GM21423 (cell line): ENCODE measurements around the gene LRRC19.

Experiments used
- ATAC-seq: cut with Tn5 transposase; IDR thresholded peaks from one replicate; pipeline ENCODE4 v1.9.1; 2021; ENCODE audit warnings: mild to moderate bottlenecking, moderate library complexity; ENCODE audit not compliant: unreplicated experiment

LRRC19 gene

DNA sequence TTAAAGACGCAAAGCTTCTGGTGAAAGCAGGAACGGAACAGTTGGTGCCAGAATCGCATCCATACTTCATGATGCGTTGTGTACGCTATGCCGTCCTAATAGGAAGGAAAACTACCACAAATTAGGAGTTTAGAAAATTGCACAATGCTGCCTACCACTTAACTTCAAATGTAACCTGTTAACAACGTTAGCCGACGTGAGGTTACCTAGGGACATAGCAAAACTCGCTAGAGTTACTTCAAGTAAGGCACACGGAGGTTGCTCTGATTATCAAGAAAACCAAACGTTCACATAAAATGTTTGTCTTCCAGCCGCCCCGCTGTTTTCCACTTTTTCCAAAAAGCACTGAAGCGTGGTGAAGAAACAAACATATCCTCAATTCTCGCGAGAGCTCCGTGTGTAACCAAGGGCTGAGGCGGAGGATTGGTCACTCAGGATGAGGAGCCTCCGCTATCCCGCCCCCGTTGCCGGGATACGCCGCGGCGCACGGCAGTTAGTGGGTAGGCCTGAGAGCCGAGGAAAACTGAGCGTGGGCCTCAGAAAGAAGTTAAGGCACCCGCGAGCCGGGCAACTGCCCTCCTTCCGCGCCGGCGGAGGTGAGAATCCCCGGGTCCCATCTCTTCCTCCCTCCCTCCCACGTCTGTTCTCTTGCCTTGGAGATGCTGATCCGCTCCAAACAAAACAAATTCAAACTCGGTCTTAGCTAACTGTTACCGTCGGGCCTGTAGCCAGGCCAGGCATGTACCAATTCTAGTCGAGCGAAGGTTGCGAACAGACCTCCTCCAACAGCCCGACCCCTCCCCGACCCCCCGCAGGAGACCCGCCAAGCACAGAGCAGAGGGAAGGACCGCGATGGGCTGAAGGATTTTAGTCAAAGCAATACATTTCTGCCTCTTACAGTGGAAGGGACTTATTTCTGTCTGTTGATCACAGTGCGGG lies 49.3 kb downstream of the LRRC19 start, which contains the start of gene IFT74:
IFT74 (plus strand) TSS at position 492 of the 939 bp plus-strand sequence. CDS start 5,556 bp downstream, outside the sequence.
- peak; percentile 99 for ATAC-seq

DNA sequence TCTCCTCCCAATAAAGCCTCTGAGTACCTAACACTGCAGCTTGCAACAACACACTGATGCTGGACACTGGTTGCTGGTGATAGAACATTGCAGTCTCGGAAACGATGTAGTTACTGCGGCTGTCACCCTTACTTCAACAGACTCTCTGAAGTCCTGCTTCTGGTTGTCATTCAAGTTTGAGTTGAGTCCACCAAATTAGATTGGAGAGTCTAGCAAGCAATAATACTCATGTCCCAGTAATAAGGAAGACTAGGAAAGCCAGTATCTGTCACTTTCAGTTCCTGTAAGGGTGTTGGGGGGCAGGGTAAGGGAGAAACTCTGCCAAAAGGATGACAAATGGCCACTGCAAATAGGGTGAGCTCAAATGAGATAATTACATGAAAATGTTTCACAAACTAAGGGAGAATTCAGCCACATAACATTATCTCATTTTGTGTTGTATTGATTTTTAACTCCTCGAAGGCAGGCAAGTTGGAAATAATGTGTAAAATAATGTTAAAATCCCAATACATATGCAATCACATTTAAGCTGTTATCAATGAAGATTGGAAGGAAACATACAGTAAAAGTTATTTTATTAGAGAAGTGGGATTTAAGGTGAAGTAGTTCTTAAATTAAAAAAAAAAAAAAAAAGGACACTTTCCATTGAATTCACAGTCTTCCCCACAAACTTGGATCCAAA lies 50.1 kb downstream of the LRRC19 start:
- peak; percentile 29 for ATAC-seq

DNA sequence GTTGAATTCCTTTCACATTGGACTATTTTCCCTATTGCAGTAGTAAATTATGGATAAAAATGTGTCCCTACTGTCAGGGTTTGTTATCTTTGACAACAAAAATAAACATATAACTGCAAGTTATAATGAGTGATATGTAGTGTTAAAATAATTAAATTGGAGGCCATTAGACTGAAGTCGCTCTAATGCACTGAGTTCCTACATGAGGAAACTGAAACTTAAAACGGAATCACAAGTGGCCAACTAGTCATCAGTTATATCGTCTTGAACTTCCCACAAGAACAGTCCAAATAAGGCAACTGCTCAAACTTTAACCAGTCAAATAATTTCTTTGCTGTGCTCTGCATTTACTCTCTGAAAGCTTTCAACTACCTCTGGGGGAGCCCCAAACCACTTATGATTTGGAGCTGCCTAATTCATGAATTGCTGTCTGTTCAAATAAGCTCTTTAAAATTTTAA lies 51.4 kb downstream of the LRRC19 start:
- ATAC-seq = peak; percentile 28

DNA sequence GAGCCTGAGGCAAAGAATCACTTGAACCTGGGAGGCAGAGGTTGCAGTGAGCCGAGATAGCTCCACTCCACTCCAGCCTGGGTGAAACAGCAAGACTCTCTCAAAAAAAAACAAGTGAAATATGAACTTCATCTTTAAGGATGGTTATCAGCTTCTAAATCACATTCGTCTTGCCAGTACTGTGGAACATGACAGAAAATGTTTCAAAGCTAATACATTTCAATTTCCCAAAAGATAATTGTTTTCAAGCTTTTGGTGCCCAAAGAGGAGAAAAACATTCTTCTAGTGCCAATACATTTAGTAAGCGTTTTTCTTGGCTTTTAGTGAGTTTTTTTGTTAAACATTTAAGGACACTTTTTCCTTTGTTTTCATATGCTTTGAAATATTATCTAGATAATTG lies 53.7 kb downstream of the LRRC19 start:
- no peak for ATAC-seq

DNA sequence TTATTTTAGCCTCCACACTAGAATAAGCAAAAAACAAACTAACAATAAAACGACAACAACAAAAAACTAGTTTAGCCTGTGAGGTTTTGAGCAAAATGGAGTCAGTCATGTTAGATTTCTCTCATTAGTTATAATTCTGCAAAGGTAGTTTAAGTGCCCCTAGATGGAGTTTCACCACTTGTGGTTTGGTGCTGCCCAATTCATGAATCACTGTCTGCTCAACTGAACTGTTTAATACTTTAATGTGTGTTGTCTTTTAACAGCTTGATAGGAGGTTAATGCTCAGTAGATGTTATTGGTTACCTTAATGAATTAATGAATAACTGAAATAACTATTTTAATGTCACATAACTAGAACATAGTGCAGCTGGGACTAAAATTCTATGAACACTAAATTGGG lies 55.0 kb downstream of the LRRC19 start:
- ATAC-seq = no peak

DNA sequence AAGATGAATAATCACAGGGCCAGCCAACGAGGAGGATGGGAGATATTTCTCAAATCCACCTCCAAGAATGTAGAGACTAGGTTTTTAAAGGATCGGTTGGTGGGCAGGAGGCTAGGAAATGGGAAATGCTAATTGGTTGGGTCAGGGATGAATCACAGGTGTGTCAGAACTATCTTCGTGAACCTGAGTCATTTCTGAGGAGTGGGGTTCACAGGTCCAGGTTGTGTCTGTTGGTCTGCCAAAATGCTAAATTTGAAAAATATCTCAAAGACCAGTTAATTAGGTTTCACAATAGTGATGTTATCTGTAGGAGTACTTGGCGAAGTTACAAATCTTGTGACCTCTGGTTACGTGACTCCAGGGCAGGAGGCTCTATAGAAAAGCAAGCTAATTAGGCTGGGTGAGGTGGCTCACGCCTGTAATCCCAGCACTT lies 55.8 kb downstream of the LRRC19 start:
- no peak for ATAC-seq

DNA sequence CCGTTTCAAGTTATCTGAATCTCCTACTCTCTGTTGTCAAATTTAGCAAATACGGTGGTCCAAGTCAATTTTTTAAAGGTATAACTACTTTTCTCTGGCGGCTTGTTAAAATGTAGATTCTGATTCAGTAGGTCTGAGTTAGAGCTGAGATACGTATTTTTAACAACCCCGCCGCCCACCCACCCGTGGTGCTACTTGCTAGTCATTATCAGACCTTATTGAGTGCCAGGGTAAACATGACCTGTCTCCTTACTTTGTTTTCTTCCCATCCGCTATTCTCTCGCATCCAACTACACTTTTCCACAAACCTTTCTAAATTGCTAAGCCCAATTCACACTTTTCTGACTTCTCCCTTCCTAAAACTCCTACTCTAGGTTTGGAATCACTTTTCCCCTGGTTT lies 57.7 kb downstream of the LRRC19 start:
- ATAC-seq = no peak

DNA sequence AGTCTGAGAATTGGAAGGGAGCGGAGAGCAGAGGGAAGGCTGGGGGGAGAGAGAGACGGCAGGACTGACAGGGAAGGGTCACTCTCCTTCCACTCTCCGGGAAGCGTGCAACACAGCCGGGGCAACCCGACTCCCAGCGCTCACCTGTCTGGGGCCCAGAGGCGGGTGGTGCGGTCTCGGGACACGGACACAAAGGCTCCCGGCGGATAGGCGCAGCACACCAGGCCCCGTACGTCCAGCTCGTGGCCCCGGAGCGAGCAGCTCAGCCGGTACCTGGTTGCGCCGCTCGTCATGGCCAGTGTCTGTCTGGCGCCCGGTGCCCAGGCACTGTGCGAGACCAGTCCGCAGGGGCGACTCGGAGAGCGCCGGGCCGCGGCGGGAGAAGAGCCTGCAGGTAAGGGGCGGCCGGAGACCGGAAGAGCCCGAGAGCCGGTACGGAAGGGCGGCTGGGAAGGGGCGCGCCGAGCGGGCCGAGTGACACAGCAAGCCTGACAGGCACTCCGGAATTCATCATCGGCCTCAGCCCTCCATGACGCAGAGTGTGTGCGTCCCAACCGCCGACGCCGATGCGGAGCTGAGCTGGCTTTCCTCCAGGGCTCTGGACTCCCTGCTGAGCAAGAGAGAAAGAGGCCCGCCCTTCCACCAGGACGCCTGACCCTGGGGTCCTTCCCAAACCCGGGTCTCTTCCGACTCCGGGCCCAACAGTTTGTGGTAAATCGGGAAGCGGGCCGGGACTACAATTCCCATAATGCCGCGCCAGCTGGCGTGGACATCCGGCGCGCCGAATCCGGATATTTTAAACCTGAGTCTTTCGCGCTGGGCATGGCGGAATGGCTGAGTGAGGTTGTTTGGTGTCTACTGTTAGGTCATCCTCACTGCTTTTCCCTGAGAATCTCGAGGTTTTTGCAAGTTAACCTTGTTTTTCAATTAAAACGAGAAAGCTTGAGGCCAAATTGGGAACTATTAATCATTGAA lies 58.4 kb downstream of the LRRC19 start, which contains the start of gene PLAA:
PLAA (minus strand) TSS at position 490 of the 975 bp plus-strand sequence; CDS start at position 293, 197 bp downstream.
- ATAC-seq = peak; percentile 99

DNA sequence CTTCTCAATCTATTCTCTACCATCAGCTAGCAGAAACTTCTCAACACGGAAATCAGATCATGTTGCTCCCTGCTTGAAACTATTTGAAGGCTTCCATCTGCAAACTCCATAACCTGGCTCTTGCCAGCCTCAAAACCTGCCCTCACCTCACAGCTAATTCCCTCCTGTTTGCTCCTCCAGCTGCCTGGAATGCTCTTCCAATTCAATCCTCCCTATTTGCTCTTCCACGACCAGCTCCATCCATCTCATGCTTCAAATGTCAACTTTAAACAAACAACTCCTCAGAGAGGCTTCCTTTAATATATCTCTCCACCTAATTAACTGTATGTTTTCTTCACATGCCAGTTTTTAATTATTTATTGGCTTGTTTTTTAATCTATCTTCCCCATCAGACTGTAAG lies 59.9 kb downstream of the LRRC19 start:
- no peak for ATAC-seq
